Forelimb muscle (tissue), 1 donor: Measurements from ENCODE around the gene BCL2L13. TPM values are rescaled to one million over a fixed set of nuclear protein-coding genes. Genes with fewer than 3 reads are reported as not detected.

Source experiments
- DNase-seq: peaks from one replicate; pipeline ENCODE4 v3.0.0-alpha.2; 2013; ENCODE audit warnings: low read depth
- polyA plus RNA-seq: library from polyadenylated mRNA; unstranded; fragments of 120-200 nt; gene quantifications from one replicate; pipeline ENCODE4 v1.2.1, GENCODE V29; 2013; ENCODE audit not compliant: insufficient read length

Gene BCL2L13
- polyA plus RNA-seq, 1 donor: 39.6 TPM

DNA sequence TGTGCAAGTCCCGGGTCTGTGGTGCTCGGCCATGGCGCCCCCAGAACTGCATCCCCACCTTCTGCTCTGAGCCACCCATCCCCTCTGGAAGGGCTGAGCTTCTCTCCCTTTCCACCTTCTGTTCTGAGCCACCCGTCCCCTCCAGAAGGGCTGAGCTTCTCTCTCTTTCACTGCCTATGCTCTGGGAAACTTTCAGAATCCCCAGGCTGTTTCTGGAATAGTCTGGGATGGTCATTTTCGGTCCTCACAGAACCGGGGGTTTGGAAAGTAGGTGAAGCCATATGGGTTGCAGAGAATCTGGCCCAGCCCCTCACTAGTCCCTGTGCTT lies 139.1 kb downstream of the BCL2L13 start:
- no peak for DNase-seq

DNA sequence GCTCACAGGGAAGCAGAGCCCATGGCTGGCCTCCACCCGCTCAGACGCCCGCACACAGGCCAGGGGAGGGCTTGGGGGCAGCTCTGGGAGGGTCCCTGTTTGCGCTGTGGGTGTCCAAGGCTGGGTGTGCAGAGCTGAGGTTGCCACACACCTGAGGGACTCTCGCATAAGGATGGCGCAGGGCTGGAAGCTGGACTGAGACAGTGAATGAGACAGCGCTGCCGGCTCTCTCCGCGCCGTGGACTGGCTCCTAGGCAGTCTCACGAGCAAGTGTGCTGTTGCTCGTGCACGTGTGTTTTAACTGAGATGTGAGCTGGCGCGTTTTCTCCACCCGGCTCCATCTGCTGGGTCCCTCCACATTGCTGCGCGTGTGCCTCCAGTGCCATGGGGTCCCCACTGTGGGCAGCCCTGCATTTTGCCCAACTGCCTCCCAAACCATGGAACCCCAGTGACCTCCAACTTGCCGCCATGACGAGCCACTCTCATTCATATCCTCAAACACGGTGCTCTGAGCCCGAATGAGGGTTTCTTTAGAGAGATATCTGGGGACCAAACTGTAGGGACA lies 139.9 kb downstream of the BCL2L13 start:
- DNase-seq: no peak

DNA sequence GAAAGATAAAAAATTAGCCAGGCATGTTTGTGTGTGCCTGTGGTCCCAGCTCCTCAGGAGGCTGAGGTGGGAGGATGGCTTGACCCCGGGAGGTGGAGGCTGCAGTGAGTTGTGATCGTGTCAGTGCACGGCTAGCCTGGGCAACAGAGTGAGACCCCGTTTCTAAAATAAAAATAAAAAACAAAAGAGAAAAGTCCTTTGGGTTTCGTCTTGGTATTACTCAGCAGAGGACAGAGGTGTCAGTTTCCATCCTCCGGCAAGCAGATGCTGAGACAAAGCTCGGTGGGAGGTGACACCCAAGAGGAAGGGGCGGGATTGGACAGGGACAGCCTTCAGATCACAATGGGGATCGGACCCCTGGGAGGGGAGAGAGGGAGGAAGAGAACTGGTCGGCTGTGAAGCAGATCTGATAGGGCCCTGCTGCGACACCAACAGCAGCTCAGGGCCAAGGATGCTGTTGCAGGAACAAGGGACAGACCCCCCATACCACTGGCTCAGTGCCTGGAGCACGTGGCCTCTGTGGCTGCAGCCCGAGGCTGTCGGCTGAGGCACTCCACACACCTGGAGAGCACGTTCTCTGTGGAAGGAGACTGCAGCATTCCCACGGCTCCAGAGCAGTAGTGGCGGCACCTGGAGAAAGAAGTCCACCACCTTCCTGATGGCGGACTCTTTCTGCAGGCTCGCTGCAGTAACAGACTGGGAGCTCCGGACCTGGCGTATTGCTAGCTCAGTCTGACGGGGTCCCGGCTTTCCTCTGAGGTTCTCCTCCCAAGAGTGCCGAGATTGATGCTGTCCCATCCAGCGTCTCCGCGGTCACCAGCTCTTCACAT lies 140.9 kb downstream of the BCL2L13 start:
- DNase-seq: no peak

DNA sequence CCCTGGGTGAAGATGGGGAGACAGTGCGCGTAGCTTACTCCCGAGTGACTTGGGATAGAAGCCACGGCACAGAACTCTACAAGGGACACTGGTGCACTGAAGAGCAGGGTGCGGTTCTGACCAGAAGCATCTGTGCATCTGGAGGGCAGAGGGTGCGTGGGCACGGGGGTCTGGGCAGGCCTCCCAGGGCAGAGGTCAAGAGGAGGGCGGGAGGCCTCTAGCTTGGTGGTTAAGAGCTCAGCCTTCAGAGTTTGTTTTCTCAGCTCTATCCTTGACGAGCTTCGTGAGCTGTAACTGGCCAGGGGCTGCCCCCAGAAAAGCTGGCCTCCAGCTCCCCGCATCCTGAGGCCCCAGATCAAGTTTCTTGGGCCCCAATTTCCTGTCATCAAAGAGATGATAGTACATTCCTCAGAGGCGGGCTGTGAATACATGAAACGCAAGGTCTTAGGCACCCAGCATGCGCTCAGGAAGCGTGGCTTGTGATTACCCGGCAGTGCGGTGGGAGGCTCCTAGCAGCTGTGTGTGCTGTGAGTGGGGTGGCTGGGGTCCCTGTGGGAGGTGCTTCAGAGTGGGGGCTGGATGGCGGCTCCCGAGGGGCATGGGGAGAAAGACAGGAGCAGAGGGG lies 141.7 kb downstream of the BCL2L13 start:
- DNase-seq: no peak

Other genes with a start within 250 kb of the BCL2L13 start
- gene SLC25A18, start 75.3 kb upstream of the BCL2L13 start, polyA plus RNA-seq: 0.58 TPM
- gene ATP6V1E1, start 10.0 kb upstream of the BCL2L13 start, polyA plus RNA-seq: 81.7 TPM
- 21.4 TPM for gene BID, start 135.7 kb downstream of the BCL2L13 start, polyA plus RNA-seq